ENCODE results near the gene SMIM43.

DNA sequence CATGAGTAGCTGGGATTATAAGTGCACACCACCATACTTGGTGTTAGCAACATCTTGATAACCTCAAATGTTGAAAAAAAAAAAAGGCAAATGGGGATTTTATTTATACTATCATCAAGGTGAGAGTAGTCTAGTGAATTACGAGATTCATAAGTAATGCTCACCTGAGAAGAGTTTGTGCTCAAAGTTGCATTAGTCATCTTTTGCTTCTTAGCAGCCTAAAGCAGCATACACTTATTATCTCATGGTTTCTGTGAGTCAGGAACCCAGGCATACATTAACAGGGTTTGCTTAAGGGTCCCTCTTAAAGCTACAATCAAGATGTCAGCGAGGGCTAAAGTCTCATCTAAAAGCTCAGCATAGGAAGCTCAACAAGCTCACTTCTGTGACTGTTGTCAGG is 28.0 kb upstream of the SMIM43 start:
- TF ChIP-seq, protein P1, sequence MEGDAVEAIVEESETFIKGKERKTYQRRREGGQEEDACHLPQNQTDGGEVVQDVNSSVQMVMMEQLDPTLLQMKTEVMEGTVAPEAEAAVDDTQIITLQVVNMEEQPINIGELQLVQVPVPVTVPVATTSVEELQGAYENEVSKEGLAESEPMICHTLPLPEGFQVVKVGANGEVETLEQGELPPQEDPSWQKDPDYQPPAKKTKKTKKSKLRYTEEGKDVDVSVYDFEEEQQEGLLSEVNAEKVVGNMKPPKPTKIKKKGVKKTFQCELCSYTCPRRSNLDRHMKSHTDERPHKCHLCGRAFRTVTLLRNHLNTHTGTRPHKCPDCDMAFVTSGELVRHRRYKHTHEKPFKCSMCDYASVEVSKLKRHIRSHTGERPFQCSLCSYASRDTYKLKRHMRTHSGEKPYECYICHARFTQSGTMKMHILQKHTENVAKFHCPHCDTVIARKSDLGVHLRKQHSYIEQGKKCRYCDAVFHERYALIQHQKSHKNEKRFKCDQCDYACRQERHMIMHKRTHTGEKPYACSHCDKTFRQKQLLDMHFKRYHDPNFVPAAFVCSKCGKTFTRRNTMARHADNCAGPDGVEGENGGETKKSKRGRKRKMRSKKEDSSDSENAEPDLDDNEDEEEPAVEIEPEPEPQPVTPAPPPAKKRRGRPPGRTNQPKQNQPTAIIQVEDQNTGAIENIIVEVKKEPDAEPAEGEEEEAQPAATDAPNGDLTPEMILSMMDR (IDR thresholded peaks at IDR 0.05; ENCODE audit: low read depth, low read length, missing input control): no peak
- no peak for TF ChIP-seq GABPA (IDR thresholded peaks at IDR 0.05 in 1 of 2, conservative IDR thresholded peaks at IDR 0.05 in 1 of 2)
- TF ChIP-seq, protein P2, sequence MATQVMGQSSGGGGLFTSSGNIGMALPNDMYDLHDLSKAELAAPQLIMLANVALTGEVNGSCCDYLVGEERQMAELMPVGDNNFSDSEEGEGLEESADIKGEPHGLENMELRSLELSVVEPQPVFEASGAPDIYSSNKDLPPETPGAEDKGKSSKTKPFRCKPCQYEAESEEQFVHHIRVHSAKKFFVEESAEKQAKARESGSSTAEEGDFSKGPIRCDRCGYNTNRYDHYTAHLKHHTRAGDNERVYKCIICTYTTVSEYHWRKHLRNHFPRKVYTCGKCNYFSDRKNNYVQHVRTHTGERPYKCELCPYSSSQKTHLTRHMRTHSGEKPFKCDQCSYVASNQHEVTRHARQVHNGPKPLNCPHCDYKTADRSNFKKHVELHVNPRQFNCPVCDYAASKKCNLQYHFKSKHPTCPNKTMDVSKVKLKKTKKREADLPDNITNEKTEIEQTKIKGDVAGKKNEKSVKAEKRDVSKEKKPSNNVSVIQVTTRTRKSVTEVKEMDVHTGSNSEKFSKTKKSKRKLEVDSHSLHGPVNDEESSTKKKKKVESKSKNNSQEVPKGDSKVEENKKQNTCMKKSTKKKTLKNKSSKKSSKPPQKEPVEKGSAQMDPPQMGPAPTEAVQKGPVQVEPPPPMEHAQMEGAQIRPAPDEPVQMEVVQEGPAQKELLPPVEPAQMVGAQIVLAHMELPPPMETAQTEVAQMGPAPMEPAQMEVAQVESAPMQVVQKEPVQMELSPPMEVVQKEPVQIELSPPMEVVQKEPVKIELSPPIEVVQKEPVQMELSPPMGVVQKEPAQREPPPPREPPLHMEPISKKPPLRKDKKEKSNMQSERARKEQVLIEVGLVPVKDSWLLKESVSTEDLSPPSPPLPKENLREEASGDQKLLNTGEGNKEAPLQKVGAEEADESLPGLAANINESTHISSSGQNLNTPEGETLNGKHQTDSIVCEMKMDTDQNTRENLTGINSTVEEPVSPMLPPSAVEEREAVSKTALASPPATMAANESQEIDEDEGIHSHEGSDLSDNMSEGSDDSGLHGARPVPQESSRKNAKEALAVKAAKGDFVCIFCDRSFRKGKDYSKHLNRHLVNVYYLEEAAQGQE (IDR thresholded peaks at IDR 0.05): no peak
- no peak for TF ChIP-seq EGR1 (IDR thresholded peaks at IDR 0.05; ENCODE audit: low read depth in 2 of 2)
- no peak for TF ChIP-seq SP1 (IDR thresholded peaks at IDR 0.05)
- TF ChIP-seq, protein P3, sequence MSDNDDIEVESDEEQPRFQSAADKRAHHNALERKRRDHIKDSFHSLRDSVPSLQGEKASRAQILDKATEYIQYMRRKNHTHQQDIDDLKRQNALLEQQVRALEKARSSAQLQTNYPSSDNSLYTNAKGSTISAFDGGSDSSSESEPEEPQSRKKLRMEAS (IDR thresholded peaks at IDR 0.05): no peak
- TF ChIP-seq, protein P4, sequence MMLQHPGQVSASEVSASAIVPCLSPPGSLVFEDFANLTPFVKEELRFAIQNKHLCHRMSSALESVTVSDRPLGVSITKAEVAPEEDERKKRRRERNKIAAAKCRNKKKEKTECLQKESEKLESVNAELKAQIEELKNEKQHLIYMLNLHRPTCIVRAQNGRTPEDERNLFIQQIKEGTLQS (IDR thresholded peaks at IDR 0.05): no peak
- TF ChIP-seq RAD21 (IDR thresholded peaks at IDR 0.05): no peak
- TF ChIP-seq YY1 (IDR thresholded peaks at IDR 0.05): no peak
- no peak for TF ChIP-seq TAF1 (conservative IDR thresholded peaks at IDR 0.05)

Measured in liver (tissue), 3 donors.